GM19043 (cell line): Measurements from ENCODE around the gene SGCA.

Experiments used
- ATAC-seq: cut with Tn5 transposase; IDR thresholded peaks from one replicate; pipeline ENCODE4 v1.9.1; 2021; ENCODE audit warnings: low read depth; ENCODE audit not compliant: unreplicated experiment

SGCA gene

GRCh38 chr17:50148226-50149090, 17.3 kb upstream of the SGCA start:
- no peak for ATAC-seq

- no peak for ATAC-seq
These were observed 16.8 kb upstream of the SGCA start for GRCh38 chr17:50149091-50149416.

GRCh38 chr17:50149417-50150353, 16.1 kb upstream of the SGCA start:
- ATAC-seq: no peak

GRCh38 chr17:50150354-50151040, 15.3 kb upstream of the SGCA start, which contains the start of gene PPP1R9B:
TSS of gene PPP1R9B (minus strand) at chr17:50150677. CDS start at chr17:50150513, 164 bp downstream.
- no peak for ATAC-seq

- peak; percentile 41 for ATAC-seq
These were observed 14.5 kb upstream of the SGCA start for GRCh38 chr17:50151041-50151936.

- no peak for ATAC-seq
These were observed 13.8 kb upstream of the SGCA start for GRCh38 chr17:50151937-50152547.

GRCh38 chr17:50152736-50153135, 13.1 kb upstream of the SGCA start:
- no peak for ATAC-seq

GRCh38 chr17:50153650-50154575, 11.9 kb upstream of the SGCA start:
- ATAC-seq: no peak

GRCh38 chr17:50154604-50155003, 11.2 kb upstream of the SGCA start:
- ATAC-seq: no peak

- ATAC-seq: no peak
These were observed 10.5 kb upstream of the SGCA start for GRCh38 chr17:50155115-50155819.

GRCh38 chr17:50157891-50158290, 7.9 kb upstream of the SGCA start:
- no peak for ATAC-seq

GRCh38 chr17:50161023-50161910, 4.5 kb upstream of the SGCA start:
- ATAC-seq: peak; percentile 79

GRCh38 chr17:50161911-50162288, 3.9 kb upstream of the SGCA start:
- no peak for ATAC-seq

- no peak for ATAC-seq
These were observed 3.1 kb upstream of the SGCA start for GRCh38 chr17:50162466-50163254.

- no peak for ATAC-seq
These were observed 1.7 kb upstream of the SGCA start for GRCh38 chr17:50163843-50164696.
